Measurements from ENCODE around the gene NIM1K. TPM values are rescaled to one million over a fixed set of nuclear protein-coding genes. Genes with fewer than 3 reads are reported as not detected.

Gene NIM1K
- total RNA-seq, 4 donors from 2014 or later: 0.41 TPM; not detected in 3

DNA sequence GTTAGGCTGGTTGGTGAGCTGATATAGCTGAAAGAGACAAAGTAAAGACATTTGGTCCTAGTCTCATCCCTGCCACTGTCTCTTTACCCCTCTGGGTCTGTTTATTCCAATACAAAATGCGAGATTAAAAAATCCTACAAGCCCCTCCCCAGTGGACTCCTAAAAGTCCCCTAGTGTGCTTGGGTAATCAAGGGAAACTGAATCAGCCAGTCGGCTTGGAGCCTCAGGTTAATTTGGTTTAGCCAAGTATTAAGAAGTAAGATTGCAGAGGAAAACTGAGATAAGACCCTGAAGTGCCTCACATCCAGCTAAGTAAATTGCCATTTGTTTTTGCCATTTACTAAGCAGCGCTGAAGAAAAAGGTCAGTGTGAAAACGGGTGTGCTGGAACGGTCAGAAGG, 10.4 kb downstream of the NIM1K start:
- Histone ChIP-seq H3K4me3 (no peak overlapping the region), H3K27me3 (no peaks in the 10 kb centered on the region), H3K27ac (no peak overlapping the region), H3K4me1 (no peaks in the 10 kb centered on the region), H3K9me3 (no peaks in the 10 kb centered on the region), H3K36me3 (no peaks in the 10 kb centered on the region)
- ATAC-seq (no peak), DNase-seq (no peak)
- TF ChIP-seq, protein P1, sequence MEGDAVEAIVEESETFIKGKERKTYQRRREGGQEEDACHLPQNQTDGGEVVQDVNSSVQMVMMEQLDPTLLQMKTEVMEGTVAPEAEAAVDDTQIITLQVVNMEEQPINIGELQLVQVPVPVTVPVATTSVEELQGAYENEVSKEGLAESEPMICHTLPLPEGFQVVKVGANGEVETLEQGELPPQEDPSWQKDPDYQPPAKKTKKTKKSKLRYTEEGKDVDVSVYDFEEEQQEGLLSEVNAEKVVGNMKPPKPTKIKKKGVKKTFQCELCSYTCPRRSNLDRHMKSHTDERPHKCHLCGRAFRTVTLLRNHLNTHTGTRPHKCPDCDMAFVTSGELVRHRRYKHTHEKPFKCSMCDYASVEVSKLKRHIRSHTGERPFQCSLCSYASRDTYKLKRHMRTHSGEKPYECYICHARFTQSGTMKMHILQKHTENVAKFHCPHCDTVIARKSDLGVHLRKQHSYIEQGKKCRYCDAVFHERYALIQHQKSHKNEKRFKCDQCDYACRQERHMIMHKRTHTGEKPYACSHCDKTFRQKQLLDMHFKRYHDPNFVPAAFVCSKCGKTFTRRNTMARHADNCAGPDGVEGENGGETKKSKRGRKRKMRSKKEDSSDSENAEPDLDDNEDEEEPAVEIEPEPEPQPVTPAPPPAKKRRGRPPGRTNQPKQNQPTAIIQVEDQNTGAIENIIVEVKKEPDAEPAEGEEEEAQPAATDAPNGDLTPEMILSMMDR (IDR thresholded peaks at IDR 0.05 in 4 of 5, conservative IDR thresholded peaks at IDR 0.05 in 1 of 5): no peak
- no peak for TF ChIP-seq POLR2A (IDR thresholded peaks at IDR 0.05)
- intact Hi-C loops (cut with DNase I; ENCODE audit: low total_unique reads) (no loop called here), in situ Hi-C loops (cut with MboI; ENCODE audit: low sequenced_read_pairs in 4 of 4) (no loop called here)

DNA sequence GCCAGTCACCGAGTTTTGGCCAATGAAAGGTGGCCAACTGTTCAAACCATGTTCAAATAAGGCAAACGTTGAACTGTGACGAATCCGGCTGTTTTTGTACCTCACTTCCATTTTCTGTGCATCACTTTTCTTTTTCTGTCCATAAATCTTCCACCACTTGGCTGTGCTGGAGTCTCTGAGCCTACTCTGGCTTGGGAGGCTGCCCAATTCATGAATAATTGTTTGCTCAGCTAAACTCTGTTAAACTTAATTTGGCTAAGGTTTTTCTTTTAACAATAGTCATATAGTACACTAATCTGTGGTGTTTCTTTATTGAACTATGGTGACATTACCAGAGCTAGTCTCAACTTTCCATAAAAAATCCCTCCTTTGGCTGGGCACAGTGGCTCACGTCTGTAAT, 11.3 kb downstream of the NIM1K start:
- intact Hi-C loops (cut with DNase I; ENCODE audit: low total_unique reads): no loop called here
- no peak overlapping the region for H3K4me3 ChIP-seq
- no peaks in the 10 kb centered on the region for H3K27me3 ChIP-seq
- H3K4me1 ChIP-seq: no peaks in the 10 kb centered on the region
- ATAC-seq (no peak), DNase-seq (no peak)
- no peaks in the 10 kb centered on the region for H3K36me3 ChIP-seq
- TF ChIP-seq POLR2A (IDR thresholded peaks at IDR 0.05): no peak
- TF ChIP-seq, protein P1 (IDR thresholded peaks at IDR 0.05 in 4 of 5, conservative IDR thresholded peaks at IDR 0.05 in 1 of 5): no peak
- no peaks in the 10 kb centered on the region for H3K9me3 ChIP-seq
- in situ Hi-C loops (cut with MboI; ENCODE audit: low sequenced_read_pairs in 4 of 4): no loop called here
- H3K27ac ChIP-seq: no peak overlapping the region

DNA sequence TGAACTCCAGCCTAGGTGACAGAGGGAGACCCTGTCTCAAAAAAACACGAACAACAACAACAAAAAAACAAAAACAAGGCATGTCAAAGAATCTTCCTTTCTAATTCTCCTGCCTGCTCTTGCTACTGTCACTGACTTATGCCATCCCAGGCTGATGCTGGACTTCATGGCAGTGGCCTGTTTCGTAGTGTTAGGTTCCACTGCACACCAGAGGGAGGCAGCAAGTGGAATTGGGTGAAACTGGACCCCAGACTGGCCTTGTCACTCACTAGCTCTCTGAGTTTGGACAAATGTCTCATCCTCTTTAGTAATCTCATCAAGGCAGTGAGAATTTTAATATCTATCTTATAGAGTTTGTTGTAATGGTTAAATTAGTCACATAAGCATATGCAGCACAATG, 12.9 kb downstream of the NIM1K start:
- in situ Hi-C loops (cut with MboI; ENCODE audit: low sequenced_read_pairs in 4 of 4): no loop called here

DNA sequence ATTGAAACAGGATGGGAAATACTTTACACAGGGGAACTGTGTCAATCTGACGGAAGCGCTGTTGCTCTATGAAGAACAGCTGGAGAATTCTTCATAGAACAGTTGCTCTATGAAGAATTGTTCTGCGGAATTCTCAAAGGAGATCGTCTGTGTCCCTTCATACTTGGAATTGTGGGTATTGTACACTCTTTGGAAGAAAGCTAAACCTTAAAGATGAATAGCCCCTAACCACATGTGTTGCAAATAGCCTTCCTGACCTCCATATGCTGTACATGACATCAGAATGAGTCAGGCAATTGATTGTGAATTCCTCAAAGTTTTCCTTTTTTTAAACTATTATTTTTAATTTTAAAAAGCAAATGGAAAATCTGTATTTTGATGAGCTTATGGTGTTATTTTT, 15.6 kb downstream of the NIM1K start:
- TF ChIP-seq, protein P1 (IDR thresholded peaks at IDR 0.05 in 4 of 5, conservative IDR thresholded peaks at IDR 0.05 in 1 of 5): no peak
- TF ChIP-seq POLR2A (IDR thresholded peaks at IDR 0.05): no peak

More for the DNA sequence above, 12.9 kb downstream of the NIM1K start:
- ATAC-seq (no peak), DNase-seq (no peak)
- intact Hi-C loops (cut with DNase I; ENCODE audit: low total_unique reads): no loop called here
- H3K4me3 ChIP-seq: no peak overlapping the region
- no peaks in the 10 kb centered on the region for H3K27me3 ChIP-seq
- H3K4me1 ChIP-seq: no peaks in the 10 kb centered on the region
- H3K27ac ChIP-seq: no peak overlapping the region
- H3K9me3 ChIP-seq: no peaks in the 10 kb centered on the region
- H3K36me3 ChIP-seq: no peaks in the 10 kb centered on the region
- no peak for TF ChIP-seq POLR2A (IDR thresholded peaks at IDR 0.05)
- TF ChIP-seq, protein P1 (IDR thresholded peaks at IDR 0.05 in 4 of 5, conservative IDR thresholded peaks at IDR 0.05 in 1 of 5): no peak

DNA sequence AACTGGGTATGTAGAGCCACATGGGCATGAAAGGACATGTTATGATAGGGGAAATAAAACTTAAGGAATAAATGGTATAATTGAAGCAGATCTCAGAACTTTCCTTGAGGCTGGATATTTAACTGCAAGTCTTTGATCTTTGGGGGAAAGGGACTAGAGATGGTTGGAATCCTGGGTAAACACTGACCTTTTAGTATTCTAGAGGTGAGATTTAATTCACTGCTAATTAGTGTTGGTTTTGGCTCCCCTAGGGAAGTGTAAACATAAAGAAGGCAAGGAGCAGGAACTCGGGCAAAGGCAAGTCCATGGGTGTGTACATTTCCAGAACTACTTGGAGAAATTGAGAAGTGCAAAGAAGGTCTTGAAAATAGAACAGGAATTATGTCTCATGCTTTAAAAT, 16.6 kb downstream of the NIM1K start:
- Histone ChIP-seq H3K9me3 (no peaks in the 10 kb centered on the region), H3K4me3 (no peak overlapping the region), H3K36me3 (no peaks in the 10 kb centered on the region), H3K4me1 (no peaks in the 10 kb centered on the region), H3K27me3 (no peaks in the 10 kb centered on the region), H3K27ac (no peak overlapping the region)
- TF ChIP-seq, protein P1 (IDR thresholded peaks at IDR 0.05 in 4 of 5, conservative IDR thresholded peaks at IDR 0.05 in 1 of 5): no peak
- TF ChIP-seq POLR2A (IDR thresholded peaks at IDR 0.05): no peak
- no peak for DNase-seq
- ATAC-seq: no peak
- in situ Hi-C loops (cut with MboI; ENCODE audit: low sequenced_read_pairs in 4 of 4) (no loop called here), intact Hi-C loops (cut with DNase I; ENCODE audit: low total_unique reads) (no loop called here)

More for the DNA sequence above, 15.6 kb downstream of the NIM1K start:
- no peaks in the 10 kb centered on the region for H3K4me1 ChIP-seq
- DNase-seq (no peak), ATAC-seq (no peak)
- no peaks in the 10 kb centered on the region for H3K27me3 ChIP-seq
- H3K36me3 ChIP-seq: no peaks in the 10 kb centered on the region
- H3K9me3 ChIP-seq: no peaks in the 10 kb centered on the region
- intact Hi-C loops (cut with DNase I; ENCODE audit: low total_unique reads) (no loop called here), in situ Hi-C loops (cut with MboI; ENCODE audit: low sequenced_read_pairs in 4 of 4) (no loop called here)
- H3K4me3 ChIP-seq: no peak overlapping the region
- H3K27ac ChIP-seq: no peak overlapping the region

Measured in gastrocnemius medialis (tissue), 4 donors.